Fibroblast of skin of right biceps (primary cell): ENCODE data around the gene TERF2IP.

Experiments used
- DNase-seq: peaks from one replicate; pipeline ENCODE4 v3.0.0-alpha.2; 2013

Gene TERF2IP

DNA sequence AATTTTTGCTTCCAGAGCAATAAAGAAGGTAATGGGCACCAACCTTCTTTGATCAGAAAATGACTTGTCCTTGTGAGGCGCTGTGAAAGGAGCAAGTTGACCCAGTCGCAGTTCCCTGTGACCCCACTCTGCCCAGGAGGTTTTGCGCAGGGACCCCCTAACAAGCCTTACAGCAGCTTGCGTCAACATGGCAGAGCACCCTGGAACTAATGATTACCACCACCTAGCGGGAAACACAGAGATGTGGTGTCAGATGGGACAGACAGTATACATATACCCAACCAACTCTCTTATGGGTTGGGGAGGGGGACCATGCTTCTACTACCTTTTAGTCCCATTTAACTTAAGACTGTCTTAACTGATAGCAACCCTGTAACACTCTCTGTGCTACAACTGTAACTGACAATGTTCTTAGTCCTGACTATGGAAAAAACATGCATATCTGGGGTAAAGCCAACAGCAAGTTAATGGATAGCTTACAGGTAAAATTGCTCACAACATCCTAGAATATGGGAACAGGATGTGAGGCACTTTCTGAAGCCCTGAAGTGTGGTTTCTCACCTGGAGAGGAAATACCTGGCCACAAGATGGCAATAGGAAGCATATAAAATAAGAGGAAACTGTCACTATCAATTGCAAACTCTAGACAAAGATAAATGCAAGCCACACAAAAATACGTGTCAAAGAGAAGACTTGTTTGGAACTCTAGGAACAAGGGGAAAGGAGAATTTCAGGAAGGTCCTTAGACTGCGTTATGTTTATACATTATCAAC is 3.1 kb upstream of the TERF2IP start:
- no peak for DNase-seq

DNA sequence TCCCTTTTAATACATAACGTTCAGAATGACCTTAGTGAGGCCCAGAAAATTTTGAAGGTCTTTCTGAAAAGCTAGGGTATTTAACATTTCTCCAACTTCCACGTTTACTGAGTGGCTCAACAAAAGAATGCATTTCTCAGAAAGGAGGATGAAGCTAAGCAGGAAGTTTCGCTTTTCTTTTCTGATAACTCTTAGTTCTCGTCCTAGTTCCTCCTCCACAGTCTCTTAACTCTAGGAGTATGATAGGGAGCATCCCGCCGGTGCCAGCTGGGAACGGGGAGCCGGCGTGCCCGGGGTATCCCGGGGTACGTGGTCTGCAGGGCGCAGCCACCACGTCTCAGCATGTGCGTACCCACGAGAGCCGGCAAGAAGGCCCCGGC is 471 bp upstream of the TERF2IP start:
- DNase-seq: no peak

DNA sequence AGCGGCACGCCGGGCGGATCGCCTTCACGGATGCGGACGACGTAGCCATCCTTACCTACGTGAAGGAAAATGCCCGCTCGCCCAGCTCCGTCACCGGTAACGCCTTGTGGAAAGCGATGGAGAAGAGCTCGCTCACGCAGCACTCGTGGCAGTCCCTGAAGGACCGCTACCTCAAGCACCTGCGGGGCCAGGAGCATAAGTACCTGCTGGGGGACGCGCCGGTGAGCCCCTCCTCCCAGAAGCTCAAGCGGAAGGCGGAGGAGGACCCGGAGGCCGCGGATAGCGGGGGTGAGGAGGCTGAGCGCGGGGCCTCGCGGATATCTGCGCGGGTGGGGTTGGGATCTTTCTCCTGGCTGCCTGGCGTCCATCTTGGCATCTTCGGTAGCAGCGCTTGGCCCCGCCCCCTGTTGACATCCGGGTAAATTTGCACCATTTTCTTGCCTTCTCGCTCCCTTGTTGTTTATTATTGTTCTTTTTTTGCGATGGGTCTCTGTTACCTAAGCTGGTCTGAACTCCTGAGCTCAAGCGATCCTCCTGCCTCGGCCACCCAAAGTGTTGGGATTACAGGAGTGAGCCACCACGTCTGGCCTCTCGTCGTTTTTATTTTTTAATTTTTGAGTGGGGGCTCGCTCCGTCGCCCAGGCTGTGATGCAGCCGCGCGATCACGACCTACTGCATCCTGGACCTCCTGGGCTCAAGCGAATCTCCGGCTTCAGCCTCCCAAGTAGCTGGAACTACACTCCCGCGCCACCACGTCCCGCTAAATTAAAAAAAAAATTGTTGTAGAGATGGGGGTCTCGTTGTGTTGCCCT is 898 bp downstream of the TERF2IP start:
- DNase-seq: peak; percentile 71

DNA sequence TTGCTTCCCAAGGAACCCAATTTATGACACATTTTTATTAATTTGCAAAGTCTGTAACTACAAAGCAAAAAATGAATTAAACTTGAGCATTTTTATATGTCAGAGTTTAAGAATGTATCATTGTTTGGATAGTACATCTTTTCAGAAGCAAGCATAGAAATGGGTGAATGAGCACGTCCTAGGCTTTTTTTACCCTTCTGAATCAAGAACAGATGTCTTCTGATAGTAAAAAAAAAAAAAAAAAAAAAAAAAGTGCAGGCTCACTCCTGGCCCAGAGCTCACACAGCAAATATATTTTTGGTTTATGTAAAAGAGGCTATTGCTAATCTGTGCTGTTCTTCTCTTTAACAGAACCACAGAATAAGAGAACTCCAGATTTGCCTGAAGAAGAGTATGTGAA is 6.3 kb downstream of the TERF2IP start:
- DNase-seq: peak; percentile 77

DNA sequence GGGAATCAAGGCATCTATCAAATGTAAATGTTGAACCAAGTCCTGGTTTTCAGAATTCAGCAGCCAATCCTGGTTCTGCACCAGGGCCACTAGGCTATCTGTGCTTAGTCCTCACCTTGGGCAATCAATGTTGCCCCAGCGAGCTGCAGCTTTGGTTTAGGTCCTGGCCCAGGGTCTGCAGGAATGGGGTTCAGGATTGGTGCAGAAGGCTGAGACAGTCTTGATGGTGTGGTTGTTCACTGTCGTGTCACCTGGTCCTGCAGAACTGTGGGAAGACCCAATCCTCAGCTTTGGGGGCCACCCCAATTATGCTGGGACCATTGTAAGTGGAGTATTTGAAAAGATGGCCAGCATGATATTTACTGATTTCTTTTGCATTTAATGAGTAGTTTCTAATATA is 10.6 kb downstream of the TERF2IP start:
- no peak for DNase-seq

DNA sequence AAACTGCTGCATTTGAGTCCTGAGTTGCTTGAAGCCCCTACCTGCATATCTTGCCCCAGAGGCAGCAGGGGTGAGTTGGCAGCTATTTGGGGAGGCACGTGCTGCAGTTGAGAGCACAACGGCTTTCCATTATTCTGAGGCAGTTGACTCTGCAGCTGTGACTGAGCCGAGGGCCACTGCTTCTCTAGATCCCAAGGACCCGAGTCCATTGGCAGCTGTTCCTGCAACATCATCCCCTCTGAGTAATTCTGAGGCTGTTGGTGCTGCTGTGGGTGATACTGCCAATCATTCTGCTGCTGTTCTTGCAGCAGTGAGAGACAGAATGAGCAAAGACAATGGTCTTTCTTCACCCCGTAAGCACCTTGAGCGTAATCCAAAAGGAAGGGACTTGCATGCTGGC is 12.7 kb downstream of the TERF2IP start:
- no peak for DNase-seq

DNA sequence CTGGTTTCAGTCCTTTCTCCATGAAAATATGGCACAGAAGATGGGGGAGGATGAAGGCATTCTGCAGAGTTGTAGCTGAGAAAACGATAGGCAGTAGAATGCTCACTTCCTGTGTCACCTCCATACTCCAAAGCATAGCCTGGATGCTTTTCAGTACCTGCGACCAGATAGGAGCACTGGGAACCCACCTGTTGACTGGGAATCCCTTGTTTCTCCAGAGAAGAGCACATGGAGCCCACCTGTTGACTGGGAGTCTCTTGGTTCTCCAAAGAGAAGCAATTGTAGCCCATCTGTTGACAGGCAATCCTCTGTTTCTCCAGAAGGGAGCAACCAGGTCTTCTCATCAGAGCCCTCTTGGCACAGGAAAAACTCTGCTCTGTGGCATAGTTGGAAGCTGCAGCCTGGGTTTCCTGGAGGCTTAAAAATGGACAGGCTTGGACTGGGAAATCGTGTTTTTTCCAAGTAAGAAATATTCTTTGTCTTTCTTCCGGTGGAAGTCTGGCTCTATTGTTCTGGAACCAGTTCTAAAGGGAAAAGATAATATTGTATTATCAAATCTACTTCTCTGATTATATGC is 13.2 kb downstream of the TERF2IP start:
- no peak for DNase-seq

DNA sequence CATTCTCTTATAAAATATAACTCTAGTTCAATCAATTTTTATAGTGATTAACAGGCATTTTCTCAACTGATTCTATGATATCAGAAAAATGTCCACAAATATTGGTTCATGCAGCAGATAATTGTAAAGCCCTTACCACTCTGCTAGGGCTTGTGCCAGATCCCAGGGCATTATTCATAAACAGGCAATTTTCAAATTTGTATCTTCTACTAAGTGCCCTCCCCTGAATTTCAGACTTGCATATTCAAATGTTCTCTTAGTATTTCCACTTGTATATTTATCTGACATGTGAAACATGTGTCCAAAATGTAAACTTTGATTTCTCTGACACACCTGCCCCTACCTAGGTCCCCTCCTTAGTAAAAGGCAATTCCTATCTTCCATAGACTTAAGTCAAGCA is 19.9 kb downstream of the TERF2IP start:
- no peak for DNase-seq

DNA sequence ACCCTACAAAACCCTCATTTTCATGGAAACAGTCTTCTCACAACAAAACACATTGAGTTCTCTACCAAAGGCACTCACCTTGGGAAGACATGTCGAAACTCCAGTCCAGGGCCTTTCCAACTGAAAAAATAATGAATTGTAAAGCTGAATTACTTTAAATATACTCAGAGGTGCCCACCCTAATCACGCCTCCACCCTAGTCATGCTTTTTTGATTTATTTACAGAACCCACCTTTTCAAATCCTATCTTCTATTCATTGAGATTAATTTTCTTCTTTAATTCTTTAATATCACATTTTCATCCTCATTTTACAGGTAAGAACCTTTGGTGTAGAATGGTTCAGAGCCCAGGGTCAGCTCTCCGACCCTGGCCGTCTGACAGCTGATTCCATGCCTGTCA is 29.3 kb downstream of the TERF2IP start, which contains the start of gene CPHXL2:
CPHXL2 (minus strand) TSS at position 101 of the 400 bp plus-strand sequence; CDS start at position 91, 10 bp downstream.
- DNase-seq: no peak

DNA sequence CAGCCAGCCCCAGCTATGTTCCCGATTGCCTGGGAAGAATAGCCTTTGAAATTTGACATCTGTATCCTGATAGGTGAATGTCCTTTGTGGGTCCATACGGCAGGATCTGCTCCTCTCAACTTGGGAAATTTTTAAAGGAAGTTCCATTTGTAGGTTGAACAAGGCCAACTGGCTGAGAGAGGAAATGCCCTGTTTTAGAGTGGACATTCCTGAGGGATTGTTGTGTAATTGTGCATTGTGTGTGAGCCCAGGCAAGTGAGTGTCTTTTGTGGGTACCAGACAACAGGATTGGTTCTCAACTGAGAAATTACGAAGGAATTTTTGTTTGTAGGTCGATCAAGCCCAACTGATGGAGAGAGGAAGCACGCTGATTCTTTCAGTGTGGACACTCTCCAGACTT is 31.8 kb downstream of the TERF2IP start:
- DNase-seq: no peak

DNA sequence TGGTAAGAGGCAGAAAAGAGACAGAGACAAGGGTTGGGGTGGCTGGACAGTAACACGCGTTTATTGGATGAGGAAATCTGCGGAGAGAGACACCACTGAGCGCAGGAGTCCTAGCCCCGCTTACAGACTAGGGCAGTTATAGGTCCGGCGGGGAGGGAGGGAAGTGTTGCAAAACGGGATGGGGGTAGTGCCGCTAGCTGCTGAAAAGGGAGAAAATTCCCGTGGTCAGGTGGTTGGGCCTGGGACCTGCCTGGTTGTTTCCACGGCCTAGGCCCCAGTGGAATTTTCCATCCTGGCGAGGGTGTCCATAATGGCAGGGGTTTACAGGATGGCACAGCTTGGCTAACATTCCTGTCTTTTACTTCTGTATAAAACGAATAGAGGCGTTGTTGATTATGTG is 34.7 kb downstream of the TERF2IP start:
- DNase-seq: no peak

DNA sequence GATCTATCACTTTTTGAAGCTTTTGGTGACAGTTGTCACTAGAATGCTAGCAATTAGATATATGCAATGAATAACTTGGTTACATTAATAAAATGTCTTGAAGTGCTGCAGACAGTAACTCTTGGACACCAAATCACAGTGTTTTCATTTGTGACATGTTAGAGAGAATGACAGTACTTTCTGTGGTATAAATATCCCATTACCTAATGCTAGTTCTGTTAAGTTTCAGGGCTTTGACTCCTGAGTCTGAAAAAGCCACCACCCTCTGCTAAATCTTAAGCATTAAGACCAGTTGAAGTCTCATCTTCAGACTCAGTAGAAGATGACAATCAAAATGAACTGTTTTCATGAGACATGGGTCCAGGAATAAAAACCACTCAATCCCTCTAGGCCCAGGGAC is 39.8 kb downstream of the TERF2IP start:
- DNase-seq: no peak

DNA sequence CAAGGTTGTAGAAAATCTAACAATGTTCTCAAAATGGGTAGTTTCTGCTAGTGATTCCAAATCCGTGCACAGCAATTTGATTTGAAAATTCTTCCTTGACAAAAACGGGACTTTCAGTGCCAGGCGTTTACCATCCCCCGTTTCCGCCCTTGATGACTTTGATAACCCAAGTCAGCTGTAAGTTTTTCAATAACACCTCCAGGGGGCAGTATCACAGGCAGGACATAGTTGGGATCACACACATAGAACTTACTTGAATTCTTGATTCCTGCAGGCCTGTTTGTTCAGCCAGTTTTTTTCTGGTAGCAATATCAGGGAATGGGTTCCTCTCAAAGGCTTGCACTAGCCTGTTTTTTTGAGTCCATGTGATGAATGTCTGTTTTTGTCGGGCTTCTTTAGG is 48.1 kb downstream of the TERF2IP start:
- DNase-seq: no peak

DNA sequence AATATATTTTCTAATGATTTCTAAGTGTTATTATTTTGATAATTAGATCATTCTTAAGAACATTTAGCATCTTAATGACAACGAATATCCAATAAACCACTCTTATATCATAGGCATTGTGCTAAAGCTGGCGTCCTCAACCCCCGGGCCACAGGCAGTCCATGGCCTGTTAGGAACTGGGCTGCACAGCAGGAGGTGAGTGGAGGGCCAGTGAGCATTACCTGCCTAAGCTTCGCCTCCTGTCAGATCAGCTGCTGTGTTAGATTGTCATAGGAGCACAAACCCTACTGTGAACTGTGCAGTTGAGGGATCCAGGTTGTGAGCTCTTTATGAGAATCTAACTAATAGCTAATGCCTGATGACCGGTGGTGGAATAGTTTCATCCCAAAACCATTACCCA is 50.0 kb downstream of the TERF2IP start:
- no peak for DNase-seq

DNA sequence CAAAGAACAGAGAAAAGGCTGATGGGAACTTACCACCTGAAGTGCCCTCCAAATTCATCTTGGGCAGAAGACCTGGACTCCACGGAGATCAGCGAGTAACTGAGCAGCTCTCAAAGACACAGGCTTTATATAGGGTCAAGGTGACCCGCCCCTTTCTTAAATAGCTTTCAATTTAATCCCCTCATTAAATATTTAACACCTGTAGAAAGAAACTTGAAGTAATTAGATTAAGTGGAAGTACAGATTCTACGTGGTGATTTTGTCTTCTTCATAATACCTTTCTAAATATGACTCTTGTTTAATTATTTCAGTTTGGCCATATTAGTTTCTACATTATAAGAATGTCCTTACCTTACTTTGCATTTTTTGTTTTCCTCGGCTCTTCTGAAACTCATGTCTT is 53.8 kb downstream of the TERF2IP start, which contains the start of gene DUXB:
DUXB (minus strand) TSS at position 101 of the 400 bp plus-strand sequence; CDS start at position 58, 43 bp downstream.
- DNase-seq: no peak

DNA sequence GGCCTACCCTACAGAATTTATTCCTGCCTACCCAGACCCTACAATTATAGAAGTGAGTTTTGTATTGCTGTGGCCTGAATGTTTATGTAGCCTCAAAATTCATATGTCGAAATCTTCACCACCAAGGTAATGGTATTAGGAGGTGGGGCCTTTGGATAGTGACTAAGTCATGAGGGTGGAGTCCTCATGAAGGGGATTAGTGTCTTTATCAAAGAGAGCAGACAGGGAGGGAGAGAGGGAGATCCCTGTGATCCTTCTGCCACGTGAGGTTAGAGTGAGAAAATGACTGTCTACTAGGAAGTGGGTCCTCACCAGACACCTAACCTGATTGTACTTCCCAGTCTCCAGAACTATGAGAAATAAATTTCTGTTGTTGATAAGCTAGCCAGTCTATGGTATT is 54.7 kb downstream of the TERF2IP start:
- DNase-seq: no peak

DNA sequence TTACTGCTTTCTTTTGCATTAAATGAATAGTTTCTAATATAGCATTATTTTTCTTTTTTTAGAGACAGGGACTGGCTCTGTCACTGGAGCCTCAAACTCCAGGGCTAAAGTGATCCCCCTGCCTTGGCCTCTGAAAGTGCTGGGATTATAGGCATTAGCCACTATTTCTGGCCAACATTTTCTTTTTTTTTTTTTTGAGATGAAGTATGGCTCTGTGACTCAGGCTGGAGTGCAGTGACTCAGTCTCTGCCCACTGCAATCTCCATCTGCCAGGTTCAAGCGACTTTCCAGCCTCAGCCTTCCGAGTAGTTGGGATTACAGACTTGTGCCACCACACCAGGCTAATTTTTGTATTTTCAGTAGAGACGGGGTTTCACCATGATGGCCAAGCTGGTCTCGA is 55.7 kb downstream of the TERF2IP start:
- DNase-seq: peak; percentile 17
